GM12801 (cell line): ENCODE measurements around the gene PRPF40A.

Source experiments
- CTCF ChIP-seq: IDR thresholded peaks from one replicate; pipeline ENCODE4 v1.5.1; 2011; ENCODE audit warnings: control low read depth; ENCODE audit not compliant: insufficient read length; ENCODE audit errors: extremely low read depth

Gene PRPF40A

DNA sequence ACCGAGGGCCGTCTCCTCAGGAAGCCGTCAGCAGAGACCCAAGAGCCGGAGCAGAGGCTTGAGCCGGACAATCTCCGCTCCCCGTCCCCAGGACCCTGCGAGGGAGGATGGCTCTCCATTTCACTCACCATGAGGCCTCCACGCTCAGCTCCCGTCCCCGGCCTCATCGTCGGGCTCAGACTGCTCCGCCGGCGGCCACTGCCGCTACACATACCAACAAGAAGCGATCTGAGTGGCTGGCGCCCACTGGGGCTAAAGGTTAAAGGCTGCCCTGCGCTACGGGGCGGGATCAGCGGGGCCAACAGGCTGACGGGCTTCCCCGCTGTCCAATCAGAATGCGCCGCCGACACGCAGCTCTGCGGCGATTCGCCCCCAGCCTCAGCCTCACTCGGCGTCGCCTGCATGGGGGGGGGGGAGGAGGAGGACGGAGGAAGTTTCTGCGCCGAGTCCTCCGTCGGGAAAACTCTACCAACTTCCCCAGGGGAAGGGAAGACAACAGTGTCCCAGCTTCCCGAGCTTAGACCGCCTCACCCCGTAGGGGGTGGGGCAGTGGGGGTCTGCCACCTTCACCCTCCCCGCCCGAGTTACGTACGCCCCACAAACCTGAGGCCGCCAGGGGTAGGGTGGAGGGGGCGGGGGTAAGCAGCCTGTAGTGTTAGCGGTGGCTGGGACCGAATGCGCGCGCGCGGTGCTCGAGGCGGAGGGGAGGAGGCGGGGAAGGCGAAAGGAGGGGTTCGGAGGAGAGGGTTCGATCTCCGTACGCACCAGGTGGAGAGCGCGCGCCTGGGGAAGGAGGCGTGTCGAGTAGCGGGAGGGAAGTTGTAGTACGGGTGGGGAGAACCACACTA, at the start of gene PRPF40A:
Gene PRPF40A, minus strand, starts transcription at position 234 of the 848 bp plus-strand sequence. Its CDS starts 22 bp downstream, at position 212.
- no peak for TF ChIP-seq CTCF

- TF ChIP-seq CTCF: no peak
These were observed 49.7 kb upstream of the PRPF40A start for GRCh38 chr2:152766928-152767327.

DNA sequence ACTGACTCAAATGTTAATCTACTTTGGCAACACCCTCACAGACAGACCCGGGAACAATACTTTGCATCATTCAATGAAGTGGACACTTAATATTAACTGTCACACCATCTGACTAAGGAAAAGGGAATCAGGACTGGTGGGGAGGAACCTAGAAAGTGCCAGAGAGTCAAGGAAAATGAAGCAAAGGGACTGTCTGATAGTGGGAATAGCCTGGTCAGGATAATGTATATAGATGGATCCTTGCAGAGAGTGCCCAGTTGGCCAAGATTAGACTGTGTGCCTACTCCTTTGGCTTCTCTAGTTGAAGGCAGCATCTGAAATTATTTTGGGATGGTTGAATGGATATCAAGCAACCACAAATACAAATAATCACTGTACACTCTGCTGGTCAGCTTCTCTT, 46.4 kb upstream of the PRPF40A start:
- TF ChIP-seq CTCF: no peak

GRCh38 chr2:152762202-152762601, 44.9 kb upstream of the PRPF40A start:
- TF ChIP-seq CTCF: no peak

GRCh38 chr2:152761214-152761613, 44.0 kb upstream of the PRPF40A start:
- TF ChIP-seq CTCF: no peak

- TF ChIP-seq CTCF: no peak
These were observed 42.2 kb upstream of the PRPF40A start for GRCh38 chr2:152759290-152760072.

- TF ChIP-seq CTCF: no peak
These were observed 37.8 kb upstream of the PRPF40A start for GRCh38 chr2:152755029-152755428.
